ENCODE results near the gene SRRM4.

DNA sequence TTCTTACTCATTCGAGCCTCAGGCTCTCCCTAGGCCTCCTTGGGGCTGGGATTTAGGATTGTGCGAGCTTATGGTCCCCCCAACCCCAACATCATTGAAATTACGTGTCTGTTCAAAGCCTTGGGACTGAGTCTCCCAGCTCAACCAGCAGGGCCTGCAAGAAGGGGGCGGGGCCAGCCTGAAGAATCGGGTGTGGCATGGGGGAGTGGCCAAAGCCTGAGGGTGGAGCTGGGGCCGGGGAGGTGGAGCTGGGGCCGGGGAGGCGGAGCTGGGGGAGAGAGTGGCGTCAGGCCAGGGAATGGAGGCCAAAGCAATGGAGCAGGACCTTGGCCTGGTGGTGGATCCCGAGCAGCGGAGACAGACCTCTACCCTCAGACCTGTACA, 173.1 kb downstream of the SRRM4 start:
- TF ChIP-seq POLR2A (IDR thresholded peaks at IDR 0.05) (no peak), POLR2AphosphoS5 (IDR thresholded peaks at IDR 0.05) (no peak)
- TF ChIP-seq, protein P1, sequence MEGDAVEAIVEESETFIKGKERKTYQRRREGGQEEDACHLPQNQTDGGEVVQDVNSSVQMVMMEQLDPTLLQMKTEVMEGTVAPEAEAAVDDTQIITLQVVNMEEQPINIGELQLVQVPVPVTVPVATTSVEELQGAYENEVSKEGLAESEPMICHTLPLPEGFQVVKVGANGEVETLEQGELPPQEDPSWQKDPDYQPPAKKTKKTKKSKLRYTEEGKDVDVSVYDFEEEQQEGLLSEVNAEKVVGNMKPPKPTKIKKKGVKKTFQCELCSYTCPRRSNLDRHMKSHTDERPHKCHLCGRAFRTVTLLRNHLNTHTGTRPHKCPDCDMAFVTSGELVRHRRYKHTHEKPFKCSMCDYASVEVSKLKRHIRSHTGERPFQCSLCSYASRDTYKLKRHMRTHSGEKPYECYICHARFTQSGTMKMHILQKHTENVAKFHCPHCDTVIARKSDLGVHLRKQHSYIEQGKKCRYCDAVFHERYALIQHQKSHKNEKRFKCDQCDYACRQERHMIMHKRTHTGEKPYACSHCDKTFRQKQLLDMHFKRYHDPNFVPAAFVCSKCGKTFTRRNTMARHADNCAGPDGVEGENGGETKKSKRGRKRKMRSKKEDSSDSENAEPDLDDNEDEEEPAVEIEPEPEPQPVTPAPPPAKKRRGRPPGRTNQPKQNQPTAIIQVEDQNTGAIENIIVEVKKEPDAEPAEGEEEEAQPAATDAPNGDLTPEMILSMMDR (IDR thresholded peaks at IDR 0.05) = no peak
